NCI-H146 treated with DMSO at 0.1 percent for 48 hours (cell line): ENCODE results near the gene PHACTR3.
A peak's percentile ranks its signal among the peaks of the same experiment; 100 is the strongest.

Experiments used
- DNase-seq: peaks from one replicate; lab custom pipeline; 2025; ENCODE audit not compliant: unreplicated experiment; lab: John Stamatoyannopoulos, UW

The PHACTR3 gene

DNA sequence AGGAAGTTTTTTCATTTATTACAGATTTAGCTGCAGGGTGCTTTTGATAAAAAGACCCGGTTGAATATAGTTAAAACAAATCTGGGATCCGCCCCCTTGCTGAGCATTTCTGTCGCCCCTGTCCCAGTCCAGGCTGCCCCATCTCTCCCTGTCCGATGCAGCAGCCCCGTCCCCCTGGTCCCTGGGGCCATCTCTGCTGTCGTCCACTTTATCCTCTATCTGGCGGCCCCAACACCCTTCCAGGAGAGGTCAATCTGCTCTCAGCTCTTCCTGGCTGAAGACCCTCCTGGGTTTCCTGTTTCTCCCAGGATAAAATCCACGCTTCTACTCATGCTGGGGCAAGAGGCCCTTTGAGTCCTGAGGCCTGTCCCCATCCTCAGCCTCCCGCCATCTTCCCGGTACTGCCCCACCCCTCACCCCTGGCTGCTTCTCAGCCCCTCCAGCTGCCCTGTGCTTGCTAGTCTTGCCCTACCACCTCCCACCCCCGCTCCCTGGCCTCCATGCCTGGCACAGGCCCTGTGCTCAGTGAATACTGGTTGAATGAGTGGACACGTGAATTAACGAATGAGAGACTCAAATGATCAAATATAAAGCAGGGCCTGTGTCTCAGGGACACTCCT, 16.0 kb upstream of the PHACTR3 start:
- no peak for DNase-seq

DNA sequence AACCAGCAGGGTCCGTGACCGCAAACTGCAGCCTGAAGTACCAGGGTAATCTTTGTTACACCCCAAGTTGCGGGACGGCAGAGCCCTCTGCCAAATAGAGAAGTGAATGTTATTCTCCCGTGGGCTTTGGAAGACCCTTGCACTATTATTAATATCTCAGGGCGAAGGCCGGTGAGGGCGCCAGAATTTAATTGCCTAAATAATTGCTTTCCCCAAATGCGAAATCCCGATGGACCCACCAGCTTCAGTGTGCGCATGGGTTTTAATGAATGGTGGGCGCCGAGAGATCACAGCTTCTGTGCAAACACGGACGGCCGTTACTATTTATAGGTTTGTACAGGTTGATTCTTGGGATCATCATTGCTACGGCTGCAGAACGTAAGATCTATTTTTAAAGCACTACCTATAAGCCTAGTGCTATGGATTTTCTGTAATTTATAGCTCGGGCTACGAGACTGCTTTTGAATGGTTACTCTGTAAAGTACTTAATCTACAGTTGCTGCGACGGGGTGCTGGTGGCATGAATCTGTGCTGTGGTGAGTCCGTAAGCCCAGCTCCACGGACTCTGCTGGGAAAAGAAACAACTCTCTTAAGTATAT, 15.2 kb upstream of the PHACTR3 start:
- no peak for DNase-seq

DNA sequence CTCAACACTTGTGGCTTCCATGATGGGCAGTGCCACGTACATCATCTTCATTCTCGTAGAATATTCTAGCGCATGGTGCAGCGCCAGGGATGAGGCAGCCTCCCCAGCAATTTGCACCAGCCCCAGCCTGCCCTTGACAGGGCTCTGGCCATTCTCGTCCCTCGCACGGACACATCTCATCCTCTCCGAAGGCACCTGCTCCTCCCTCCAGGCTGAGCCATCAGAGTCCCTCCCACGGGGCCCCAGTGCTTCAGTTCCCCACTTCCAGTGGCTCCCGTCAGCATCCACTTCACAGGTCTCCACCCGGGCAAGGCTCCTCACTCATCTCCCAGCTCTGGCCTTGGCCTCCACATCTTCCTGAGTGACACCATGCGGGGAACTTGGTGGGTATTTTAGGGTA, 13.3 kb upstream of the PHACTR3 start:
- DNase-seq = no peak

DNA sequence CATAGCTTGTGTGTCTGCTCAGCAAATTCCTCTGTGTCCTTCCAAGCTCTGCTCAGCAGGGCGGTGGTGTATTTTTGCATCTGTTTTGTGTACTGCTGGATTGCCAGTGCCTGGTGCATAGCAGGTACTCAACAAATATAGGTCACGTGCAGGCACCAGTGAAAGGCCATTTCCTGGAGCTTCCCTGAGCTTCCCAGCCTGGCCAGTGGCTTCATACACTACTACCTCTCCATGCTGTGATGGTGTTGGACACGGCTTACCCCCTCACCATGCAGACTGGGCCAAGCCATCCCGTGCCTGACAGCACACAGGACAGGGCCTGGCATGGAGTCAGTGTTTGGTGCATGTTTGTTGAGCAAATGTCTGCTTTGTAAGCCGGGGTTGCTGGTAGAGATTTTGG, 7.7 kb upstream of the PHACTR3 start:
- DNase-seq = no peak

DNA sequence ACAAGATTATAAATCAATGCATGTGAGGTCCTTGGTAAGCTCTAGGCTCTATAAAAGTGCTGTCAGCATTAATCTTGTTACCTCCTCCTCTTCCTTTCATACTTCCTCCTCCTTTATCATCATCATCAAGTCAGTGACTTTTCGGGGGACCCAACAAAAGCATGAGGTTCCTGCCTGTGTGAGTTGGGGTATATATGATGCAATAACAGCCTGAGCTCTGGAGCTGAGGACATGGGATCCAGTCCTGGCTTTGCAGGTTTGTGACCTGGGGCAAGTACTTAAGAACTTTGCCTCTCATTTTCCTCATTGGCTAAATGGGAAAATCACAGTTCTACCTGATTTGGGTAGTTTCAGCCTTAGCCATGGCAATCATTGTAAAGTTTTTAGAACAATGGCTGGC, 7.1 kb upstream of the PHACTR3 start:
- no peak for DNase-seq

DNA sequence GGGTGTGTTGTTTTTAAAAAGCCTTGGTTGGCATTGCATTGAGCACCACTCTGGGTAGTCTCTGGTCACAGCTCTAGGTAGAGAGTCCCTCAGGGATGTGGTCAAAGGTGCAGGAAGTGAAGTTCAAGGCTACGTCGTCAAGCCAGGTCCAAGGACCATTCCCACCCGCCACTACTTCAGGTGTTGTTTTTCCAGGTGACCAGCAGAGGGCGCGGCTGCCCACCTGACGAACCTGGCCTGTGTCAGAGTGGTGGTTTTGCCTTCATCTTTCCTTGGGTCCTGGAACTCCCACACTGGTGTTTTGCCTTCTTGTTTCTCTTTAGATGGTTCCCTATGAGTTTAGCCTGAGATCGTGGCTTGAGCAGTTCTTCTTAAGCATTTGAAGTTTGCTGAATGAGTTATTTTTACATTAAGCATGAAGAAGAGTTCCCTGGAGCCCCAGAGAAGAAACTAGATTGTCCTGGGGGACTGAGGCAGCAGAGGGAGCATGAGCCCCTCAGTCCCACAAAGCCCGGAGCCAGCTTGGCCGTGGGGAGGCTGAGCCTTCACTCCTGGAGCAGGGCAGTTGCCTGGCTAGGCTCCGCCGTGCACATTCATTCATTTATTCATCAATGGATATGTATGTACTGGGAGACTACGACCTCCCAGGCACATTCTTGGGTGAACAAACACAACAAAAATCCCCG, 5.6 kb upstream of the PHACTR3 start:
- DNase-seq = peak; percentile 29

DNA sequence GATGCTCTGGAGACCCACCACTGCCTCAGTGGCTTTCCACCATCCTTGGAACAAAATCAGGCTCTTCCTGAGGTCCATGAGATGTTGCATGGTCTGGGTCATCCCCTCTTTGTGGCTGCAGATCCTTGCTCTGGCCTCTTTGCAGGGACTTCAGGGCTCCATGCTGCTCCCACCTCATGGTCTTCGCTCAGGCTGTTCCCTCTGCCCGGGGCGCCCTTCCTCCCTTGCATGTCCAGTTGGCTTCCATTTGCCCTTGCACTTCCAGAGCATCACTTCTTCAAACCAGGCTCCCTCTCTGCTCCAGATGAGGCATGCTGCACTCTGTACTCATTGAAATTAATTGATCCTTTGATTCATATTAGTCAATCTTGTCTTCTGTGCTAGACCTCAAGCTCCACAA, 4.4 kb upstream of the PHACTR3 start:
- DNase-seq = no peak

DNA sequence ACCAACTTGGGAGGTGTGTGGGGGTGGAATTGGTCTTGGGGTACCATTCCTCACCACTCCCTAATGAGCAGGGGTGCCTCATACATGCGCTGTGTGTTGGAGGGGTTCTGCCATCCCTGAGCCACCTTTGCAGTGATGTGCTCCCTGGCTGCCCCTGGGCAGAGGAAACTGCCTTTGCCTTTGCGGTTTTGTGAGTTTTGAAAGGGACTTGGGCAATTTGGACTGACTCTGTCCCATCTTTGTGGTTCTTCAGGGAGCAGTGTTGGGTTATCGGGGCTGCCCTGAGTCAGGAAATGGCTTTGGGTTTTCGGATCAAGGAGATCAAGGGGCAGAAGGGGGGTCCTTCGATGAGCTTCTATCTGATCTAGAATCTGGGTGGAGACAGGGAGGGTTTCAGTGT, 3.9 kb upstream of the PHACTR3 start:
- no peak for DNase-seq

DNA sequence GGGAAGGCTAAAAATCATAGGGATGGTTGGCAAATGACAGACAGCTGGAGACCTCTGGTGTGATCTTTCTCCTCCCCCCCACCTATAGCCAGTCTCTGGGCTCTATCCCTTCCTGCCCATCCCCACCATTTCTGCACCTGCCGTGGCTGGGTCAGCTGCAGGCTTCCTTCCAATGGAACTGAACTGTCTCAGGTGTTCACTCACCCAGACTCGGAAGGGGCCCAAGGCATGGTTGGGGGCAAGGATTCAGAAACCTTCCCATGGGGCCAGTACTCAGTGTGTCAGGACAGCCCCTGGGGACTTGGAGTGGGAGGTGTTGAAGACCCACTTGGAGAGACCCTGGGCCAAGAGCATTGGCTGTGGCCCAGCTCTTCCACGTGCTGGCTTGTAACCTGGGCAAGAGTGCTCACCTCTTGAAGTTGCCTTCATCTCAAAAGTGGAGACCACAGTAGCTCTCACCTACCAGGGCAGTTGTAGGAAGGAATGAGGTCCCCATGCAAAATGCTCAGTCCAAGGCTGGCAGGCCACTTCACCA, 1.7 kb upstream of the PHACTR3 start:
- no peak for DNase-seq

DNA sequence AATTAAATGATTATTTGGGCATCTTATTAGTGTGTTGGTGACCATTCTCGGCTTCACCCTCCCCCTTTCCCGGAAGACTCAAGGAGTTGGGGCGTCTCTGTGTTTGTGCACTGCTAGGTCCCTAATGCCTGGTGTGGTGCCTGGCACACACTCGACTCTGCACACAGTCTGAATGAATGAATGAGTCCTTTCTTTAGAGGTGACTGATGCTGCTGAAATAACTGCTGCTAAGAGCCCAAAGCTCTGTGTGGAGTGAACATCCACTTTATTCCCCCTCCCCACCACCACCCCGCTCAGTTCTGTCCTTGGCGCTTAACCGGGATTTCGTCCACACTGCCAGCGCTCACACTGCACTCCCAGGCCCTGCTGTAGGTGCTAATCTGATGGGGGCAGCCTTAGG, 1.2 kb upstream of the PHACTR3 start:
- DNase-seq = no peak

DNA sequence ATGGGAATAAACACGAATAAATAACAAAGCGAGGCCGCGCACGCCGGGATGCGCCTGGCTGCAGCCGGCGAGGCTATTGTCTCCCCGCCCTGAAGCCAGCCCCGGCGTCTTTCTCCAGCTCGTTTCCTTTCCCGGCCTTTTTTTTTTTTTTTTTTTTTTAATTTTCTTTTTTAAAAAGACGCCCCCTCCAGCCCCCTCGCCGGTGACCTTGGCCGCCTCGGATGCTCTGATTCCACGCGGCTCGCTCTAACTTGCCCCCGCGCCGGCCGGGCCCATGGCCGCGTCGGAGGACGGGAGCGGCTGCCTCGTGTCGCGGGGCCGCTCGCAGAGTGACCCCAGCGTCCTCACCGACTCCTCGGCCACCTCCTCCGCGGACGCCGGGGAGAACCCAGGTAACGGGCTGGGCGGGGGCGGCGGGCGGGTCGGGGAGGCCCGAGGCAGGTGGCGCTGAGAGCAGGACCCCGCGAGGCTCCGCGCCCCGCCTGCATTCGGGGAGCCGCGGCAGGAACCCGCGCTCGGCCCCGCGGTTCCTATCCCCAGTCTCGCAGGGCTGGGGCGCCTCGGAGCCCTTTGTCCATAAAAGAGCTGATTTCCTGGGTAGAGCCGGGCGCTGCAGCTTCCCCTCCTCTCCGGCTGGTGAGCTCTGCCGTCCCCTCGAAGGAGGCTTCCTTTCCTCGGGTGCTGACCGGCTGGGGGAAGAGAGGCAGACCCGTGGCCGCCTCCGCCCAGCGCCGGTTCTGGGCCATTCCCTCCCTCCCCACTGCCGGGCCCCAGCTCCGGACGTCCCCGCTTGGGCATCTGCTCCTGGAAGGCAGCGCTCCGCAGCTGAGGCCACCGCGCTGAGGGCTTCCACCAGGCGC, 631 bp downstream of the PHACTR3 start:
- DNase-seq = no peak

DNA sequence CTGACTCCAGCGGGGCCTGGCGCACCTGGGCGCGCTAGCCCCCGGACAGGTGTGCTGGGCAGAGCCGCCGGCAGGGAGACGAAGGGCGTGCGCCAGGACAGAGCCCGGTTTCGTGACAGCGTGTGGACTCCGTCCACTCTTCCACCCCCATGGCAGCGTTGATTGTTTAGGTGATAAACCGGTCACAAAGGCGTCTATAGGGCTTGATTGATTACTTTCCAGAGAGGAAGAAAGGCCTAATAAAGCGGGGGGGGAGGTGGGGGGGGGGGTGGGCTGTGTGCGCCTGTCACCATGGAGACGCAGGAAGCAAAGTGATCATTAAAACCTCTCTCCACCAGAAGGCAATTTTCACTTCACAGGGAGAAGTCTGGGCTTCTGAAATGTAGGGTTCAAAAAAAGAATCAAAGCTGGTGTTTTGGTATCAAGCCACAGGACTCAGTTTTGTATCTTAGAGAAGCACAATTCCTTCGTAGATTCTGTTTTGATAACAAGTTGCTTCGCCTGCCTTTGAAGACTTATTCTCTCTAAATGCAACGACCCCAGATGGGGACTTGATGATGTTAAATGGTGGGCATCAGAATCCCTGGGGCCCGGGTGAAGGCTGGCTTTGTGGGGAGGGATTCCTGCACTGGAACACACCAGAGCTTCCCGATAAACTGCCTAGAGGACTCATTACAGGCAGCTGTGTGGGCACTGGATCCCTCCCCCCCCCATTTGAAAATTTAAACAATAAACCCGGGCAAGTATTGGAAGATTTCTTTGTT, 1.4 kb downstream of the PHACTR3 start:
- no peak for DNase-seq

DNA sequence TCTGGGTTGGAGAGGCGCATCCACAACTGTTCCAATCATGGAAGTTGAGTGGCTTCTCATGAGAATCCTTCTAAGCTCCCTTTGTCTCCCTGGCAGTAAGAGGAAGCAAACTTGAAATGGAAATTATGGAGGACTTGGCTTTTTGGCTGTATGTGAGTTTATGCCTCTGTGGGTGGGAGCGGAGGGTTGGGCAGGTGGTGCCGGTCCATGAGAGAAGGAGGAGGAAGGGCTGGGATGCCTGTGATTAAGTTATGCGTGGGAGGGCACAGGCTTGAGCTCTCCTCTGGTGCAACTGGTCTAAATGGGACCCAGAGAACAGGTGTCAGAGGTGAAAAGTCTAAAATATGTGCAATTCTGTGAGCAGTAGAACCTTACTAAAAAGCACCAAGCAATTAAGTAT, 2.2 kb downstream of the PHACTR3 start:
- no peak for DNase-seq

DNA sequence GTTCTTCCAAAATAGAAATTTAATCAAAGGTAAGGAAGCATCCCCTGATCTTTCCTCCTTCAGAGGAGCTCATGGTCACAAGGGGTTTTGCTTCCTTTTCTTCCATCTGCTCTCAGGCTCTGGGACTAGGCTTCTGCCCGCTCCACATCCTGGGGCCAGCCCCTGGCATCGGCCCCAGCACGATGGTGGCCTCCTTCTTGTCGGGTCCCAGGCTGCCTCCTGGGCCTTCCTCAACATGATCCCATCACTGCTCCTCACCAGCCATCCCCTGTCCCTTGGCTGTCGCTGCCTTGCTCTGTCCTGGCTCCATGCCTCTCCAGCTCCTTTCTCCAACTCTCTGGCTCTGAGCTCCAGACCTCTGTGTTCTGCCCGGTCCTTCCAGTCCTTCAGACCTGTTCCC, 4.1 kb downstream of the PHACTR3 start:
- DNase-seq = no peak

DNA sequence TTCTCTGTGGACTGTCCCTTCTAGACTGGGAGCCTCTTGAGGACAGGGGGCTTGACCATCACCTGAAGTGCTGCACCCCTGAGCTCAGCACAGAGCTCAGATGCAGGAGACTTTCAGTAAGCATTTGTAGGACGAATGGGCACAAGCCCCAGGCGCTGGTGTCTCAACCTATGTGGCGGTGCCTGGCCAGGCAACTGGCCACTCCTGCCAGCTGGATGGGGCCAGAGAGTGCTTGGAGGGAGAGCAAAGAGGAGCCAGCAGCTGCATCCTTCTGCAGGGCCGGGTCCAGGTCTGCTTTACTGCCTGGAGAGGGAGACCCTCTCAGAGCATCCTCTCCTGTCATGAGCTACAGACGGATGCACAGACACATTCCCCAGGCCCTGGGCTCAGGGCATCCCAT, 4.5 kb downstream of the PHACTR3 start:
- no peak for DNase-seq

DNA sequence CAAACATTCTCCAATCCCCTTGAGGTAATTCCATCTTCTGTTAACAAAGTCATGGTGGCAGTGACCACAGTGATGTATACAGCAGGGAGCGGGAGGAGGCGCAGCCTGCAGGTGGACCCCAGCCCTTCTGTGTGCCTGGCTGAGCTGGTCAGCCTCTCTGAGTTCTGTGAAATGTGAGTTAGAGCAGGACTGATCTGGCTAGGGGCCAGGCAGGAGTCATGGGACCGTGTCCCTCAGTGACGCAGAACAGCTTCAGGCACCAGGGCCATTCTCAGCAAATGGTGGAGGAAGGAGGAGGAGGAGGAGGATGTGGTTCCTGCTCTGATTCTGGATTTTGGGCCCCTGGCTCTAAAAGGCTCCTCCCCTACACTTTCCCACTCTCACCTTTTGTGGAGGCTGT, 6.9 kb downstream of the PHACTR3 start:
- no peak for DNase-seq

DNA sequence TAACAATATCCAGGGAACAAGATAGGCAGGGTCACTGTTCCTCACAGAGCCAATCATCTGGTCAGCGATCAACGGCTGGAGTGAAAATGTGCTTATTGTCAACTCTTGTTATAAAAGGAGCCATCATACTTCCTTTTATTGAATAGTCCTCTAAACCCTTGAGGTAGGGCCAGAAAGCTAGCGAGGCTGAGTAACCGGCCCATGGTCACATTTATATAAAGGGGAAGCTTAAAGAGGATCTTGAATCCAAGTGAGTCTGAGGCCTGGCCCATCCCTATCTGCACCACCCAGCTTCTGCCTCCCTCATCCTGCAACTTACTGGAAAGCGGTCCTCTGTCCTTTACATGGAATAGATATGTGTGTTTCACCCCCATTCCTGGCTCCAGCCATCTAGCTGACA, 9.5 kb downstream of the PHACTR3 start:
- no peak for DNase-seq

DNA sequence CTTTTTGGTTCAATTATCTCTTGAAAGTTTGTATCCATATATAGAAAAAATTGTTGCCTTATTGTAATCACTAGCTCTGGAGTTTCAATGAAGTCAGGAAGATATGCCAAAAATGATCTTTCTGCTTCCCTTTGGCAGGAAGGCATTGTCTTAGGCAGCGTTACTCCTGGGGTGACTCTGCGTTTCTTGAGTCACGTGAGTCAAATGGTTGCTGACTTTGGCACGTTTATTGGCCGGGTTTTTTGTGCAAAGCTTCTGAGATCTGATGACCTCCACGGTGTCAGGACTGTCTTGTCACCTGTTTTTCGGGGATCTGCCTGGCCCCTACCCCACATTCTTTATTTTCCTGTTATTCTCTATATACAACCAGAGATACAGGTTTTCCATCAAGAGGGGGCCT, 10.4 kb downstream of the PHACTR3 start:
- DNase-seq = no peak

DNA sequence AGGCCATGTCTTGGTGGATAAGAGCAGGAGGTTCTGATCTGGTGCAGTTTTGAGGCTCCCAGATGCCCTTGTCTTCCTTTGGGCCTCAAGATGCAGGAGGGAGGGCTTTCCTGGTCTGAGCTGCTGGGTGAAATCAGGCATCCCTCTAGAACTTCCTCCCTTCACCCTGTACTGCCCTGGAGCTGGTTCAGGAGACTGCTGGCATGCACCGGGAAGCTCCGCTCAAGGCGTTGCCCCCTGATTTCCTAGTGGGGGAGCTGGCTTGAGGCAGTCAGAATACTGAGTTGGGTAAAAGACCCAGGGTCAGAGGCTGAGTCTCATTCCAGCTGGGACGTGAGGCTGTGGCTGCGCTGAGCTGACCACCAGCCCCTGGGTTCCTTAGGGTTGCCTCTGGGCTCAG, 12.0 kb downstream of the PHACTR3 start:
- no peak for DNase-seq

DNA sequence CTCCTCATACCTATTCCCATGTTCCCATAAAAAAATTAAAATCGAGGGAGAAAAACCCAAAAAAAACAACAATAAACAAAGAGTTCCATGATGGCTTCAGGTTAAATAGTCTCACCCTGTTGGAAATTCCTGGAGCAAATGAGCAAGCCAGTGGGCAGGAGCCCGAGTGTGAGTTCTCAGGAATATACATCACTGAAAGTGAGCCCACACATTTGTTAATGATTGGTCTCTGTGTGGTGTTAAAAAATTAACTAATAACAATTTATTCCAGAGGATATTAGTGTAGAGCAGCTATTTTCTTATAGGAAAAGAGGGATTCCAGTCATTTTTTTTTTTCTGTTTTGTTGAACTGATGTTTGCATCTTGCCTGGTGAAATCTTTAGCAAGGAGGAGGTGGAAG, 12.9 kb downstream of the PHACTR3 start:
- DNase-seq = no peak

DNA sequence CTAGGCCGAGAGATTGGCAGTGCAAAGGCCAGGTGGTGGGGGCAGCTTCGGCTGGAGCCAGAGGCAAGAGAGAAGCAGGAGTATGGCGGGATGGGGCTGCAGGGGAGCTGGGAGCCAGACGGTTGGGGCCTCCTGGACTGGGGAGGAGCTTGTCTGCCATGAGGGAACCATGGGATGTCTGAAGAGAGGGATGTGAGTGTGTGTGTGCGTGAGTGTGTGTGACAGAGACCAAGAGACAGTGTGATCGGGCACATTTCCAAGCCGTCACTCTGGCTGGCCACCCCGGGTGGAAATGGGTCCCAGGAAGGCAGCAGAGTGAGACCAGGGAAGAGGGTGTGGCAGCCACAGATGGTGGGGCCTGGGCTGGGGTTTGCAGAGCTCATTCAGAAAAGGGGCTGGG, 13.8 kb downstream of the PHACTR3 start:
- DNase-seq = no peak
